ENCODE results near the gene ZNF264. TPM values are rescaled to one million over a fixed set of nuclear protein-coding genes. Genes with fewer than 3 reads are reported as not detected.

ZNF264 gene
- total RNA-seq, 4 donors from 2014 or later = 48.5 to 84.9 (median 57.8) TPM

GRCh38 chr19:57263244-57263741 lies 72.0 kb downstream of the ZNF264 start:
- no peak for DNase-seq (ENCODE audit: low spot score in 2 of 2)
- intact Hi-C loops (cut with DNase I; ENCODE audit: low total_unique reads) = no loop called here
- no peak overlapping the region for H3K4me3 ChIP-seq (ENCODE audit: low read depth, poor library complexity, severe bottlenecking)
- TF ChIP-seq CTCF (IDR thresholded peaks at IDR 0.05) = no peak
- TF ChIP-seq POLR2A (IDR thresholded peaks at IDR 0.05) = no peak
- 100% methylated on average over 1 of the region's 1 CpG for WGBS, 2 donors

DNA sequence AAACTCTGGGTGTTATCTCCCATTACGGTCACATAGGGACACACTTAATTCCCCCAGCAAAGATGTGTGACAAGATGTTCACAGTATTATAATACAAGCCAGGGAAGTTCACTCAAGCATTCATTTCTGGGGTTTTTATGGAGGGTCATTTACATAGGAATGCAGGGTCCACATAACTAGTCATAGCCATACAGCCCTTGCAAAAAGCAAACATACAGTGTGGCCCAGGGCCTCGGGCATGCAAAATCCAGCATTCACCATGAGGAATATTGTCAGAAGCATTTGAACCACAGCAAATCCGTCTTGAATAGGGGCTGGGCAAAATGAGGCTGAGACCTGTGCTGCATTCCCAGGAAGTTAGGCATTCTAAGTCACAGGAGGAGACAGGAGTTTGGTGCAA lies 76.0 kb downstream of the ZNF264 start:
- DNase-seq (ENCODE audit: low spot score in 2 of 2) = no peak
- intact Hi-C loops (cut with DNase I; ENCODE audit: low total_unique reads) = no loop called here
- 83 to 91% methylated on average over 3 of the region's 3 CpGs for WGBS, 2 donors

GRCh38 chr19:57269515-57270250 lies 78.4 kb downstream of the ZNF264 start:
- no peak for TF ChIP-seq POLR2A (IDR thresholded peaks at IDR 0.05)
- TF ChIP-seq CTCF (IDR thresholded peaks at IDR 0.05) = no peak
- no peak overlapping the region for H3K4me3 ChIP-seq (ENCODE audit: low read depth, poor library complexity, severe bottlenecking)
- WGBS, 2 donors = 84 to 88% methylated on average over 4 of the region's 4 CpGs
- no peak for DNase-seq (ENCODE audit: low spot score in 2 of 2)
- intact Hi-C loops (cut with DNase I; ENCODE audit: low total_unique reads) = no loop called here

More for the DNA sequence above, 76.0 kb downstream of the ZNF264 start:
- no peak for TF ChIP-seq POLR2A (IDR thresholded peaks at IDR 0.05)
- no peak for TF ChIP-seq CTCF (IDR thresholded peaks at IDR 0.05)
- H3K4me3 ChIP-seq (ENCODE audit: low read depth, poor library complexity, severe bottlenecking) = no peak overlapping the region

DNA sequence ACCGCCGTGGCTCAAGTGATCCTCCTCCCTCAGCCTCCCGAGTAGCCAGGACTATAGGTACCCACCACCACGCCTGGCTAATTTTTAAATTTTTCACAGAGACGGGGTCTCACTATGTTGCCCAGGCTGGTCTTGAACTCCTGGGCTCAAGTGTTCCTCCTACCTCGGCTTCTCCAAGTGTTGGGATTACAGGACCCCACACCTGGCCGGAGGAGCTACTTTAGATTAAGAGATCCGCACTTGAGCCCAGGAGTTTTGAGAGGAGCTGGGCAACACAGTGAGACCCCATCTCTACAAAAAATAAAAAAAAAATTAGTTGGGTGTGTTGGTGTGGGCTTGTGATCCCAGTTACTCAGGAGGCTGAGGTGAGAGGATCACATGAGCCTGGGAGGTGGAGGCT lies 80.0 kb downstream of the ZNF264 start:
- TF ChIP-seq CTCF (IDR thresholded peaks at IDR 0.05) (no peak), POLR2A (IDR thresholded peaks at IDR 0.05) (no peak)
- no peak for DNase-seq (ENCODE audit: low spot score in 2 of 2)
- intact Hi-C loops (cut with DNase I; ENCODE audit: low total_unique reads) = no loop called here
- no peak overlapping the region for H3K4me3 ChIP-seq (ENCODE audit: low read depth, poor library complexity, severe bottlenecking)
- WGBS, 2 donors = 96% methylated on average over 8 of the region's 8 CpGs

Other genes with a start within 250 kb of the ZNF264 start
- not detected for gene USP29, start 71.5 kb upstream of the ZNF264 start, total RNA-seq
- not detected for gene ZIM3, start 46.3 kb upstream of the ZNF264 start, total RNA-seq
- gene DUXA, start 24.0 kb upstream of the ZNF264 start, total RNA-seq = not detected
- 1 to 10 TPM in 1 of 4 donors, under 1 TPM in 1, not detected in 2; 0.39 to 2.9 TPM for gene AURKC, start 39.5 kb downstream of the ZNF264 start, total RNA-seq
- gene ZNF805, start 49.1 kb downstream of the ZNF264 start, total RNA-seq = 10 to 100 TPM; 18.1 to 23.0 (median 20.3) TPM
- 10 to 100 TPM; 57.6 to 71.0 (median 65.5) TPM for gene ZNF460, start 89.0 kb downstream of the ZNF264 start, total RNA-seq
- 10 to 100 TPM; 11.4 to 15.7 (median 12.4) TPM for gene ZNF543, start 129.0 kb downstream of the ZNF264 start, total RNA-seq
- 10 to 100 TPM in 1 of 4 donors, 1 to 10 TPM in 3; 8.3 to 11.8 (median 8.9) TPM for gene ZNF304, start 159.8 kb downstream of the ZNF264 start, total RNA-seq
- gene TRAPPC2B, start 172.1 kb downstream of the ZNF264 start, total RNA-seq = 10 to 100 TPM; 11.3 to 20.1 (median 19.5) TPM
- gene ZNF547, start 172.1 kb downstream of the ZNF264 start, total RNA-seq = 1 to 10 TPM in 3 of 4 donors, under 1 TPM in 1; 0.42 to 2.4 (median 1.4) TPM
- 10 to 100 TPM; 20.3 to 29.3 (median 23.5) TPM for gene ZNF548, start 198.4 kb downstream of the ZNF264 start, total RNA-seq
- 10 to 100 TPM in 2 of 4 donors, 1 to 10 TPM in 2; 8.9 to 30.3 (median 14.0) TPM for gene ZNF17, start 219.7 kb downstream of the ZNF264 start, total RNA-seq
- gene ZNF749, start 243.8 kb downstream of the ZNF264 start, total RNA-seq = 10 to 100 TPM in 3 of 4 donors, 1 to 10 TPM in 1; 7.8 to 16.1 (median 12.9) TPM

Measured in lower leg skin (tissue), 4 donors.